Progenitor cell of endocrine pancreas (in vitro differentiated cells): ENCODE measurements around the gene CD300C. TPM values are rescaled to one million over a fixed set of nuclear protein-coding genes. Genes with fewer than 3 reads are reported as not detected.

Source experiments
- DNase-seq: peaks from one replicate; pipeline ENCODE4 v3.0.0; 2021; ENCODE audit warnings: low spot score; ENCODE audit not compliant: unreplicated experiment
- H3K27ac Mint-ChIP-seq: 2 replicates; pipeline ENCODE4 v1.8.0; 2021; ENCODE audit warnings: mild to moderate bottlenecking, moderate library complexity, mixed read lengths
- H3K27me3 Mint-ChIP-seq: 2 replicates; pipeline ENCODE4 v1.8.0; 2021; ENCODE audit warnings: mixed read lengths
- H3K36me3 Mint-ChIP-seq: 2 replicates; pipeline ENCODE4 v1.8.0; 2022; ENCODE audit warnings: mixed read lengths; ENCODE audit not compliant: insufficient read depth
- H3K4me1 Mint-ChIP-seq: 2 replicates; pipeline ENCODE4 v1.8.0; 2021; ENCODE audit warnings: low read depth, mixed read lengths
- H3K4me3 Mint-ChIP-seq: 2 replicates; pipeline ENCODE4 v1.8.0; 2021; ENCODE audit warnings: low read depth, mild to moderate bottlenecking, moderate library complexity, mixed read lengths
- H3K9me3 Mint-ChIP-seq: 2 replicates; pipeline ENCODE4 v1.8.0; 2021; ENCODE audit warnings: low read depth, mixed read lengths
- CTCF ChIP-seq: fragments of 200-600 bp; sonication (generic); IDR thresholded peaks from one replicate; pipeline ENCODE4 v1.5.0; 2021; ENCODE audit warnings: antibody characterized with exemption, mild to moderate bottlenecking; ENCODE audit not compliant: unreplicated experiment
- total RNA-seq: library from RNA; stranded (reverse); gene quantifications from 2 replicates; pipeline ENCODE4 v1.2.1, GENCODE V29; 2021

The CD300C gene
- total RNA-seq, 1 donor from 2014 or later, result not detected

- Mint-ChIP-seq H3K27me3 (peaks cover 21% of the 10 kb centered on the region), H3K4me1 (no peaks in the 10 kb centered on the region), H3K4me3 (no peak overlapping the region), H3K9me3 (no peaks in the 10 kb centered on the region), H3K36me3 (no peaks in the 10 kb centered on the region), H3K27ac (no peak overlapping the region)
- TF ChIP-seq CTCF, result no peak
- no peak for DNase-seq
These were observed 27.3 kb upstream of the CD300C start for GRCh38 chr17:74573169-74573568.

- DNase-seq, result no peak
- no peak overlapping the region for H3K27ac Mint-ChIP-seq
- TF ChIP-seq CTCF, result no peak
- H3K4me1 Mint-ChIP-seq, result no peaks in the 10 kb centered on the region
- H3K27me3 Mint-ChIP-seq, result peaks cover 28% of the 10 kb centered on the region
- H3K36me3 Mint-ChIP-seq, result no peaks in the 10 kb centered on the region
- no peak overlapping the region for H3K4me3 Mint-ChIP-seq
- no peaks in the 10 kb centered on the region for H3K9me3 Mint-ChIP-seq
These were observed 25.8 kb upstream of the CD300C start for GRCh38 chr17:74571621-74572270.

GRCh38 chr17:74569020-74570003 lies 23.4 kb upstream of the CD300C start:
- DNase-seq, result no peak
- Mint-ChIP-seq H3K4me1 (no peaks in the 10 kb centered on the region), H3K36me3 (no peaks in the 10 kb centered on the region), H3K27me3 (peaks cover 31% of the 10 kb centered on the region), H3K9me3 (no peaks in the 10 kb centered on the region), H3K27ac (no peak overlapping the region), H3K4me3 (no peak overlapping the region)
- TF ChIP-seq CTCF, result no peak

GRCh38 chr17:74568106-74568873 lies 22.4 kb upstream of the CD300C start:
- DNase-seq, result no peak
- Mint-ChIP-seq H3K4me1 (no peaks in the 10 kb centered on the region), H3K27me3 (peaks cover 37% of the 10 kb centered on the region), H3K9me3 (no peaks in the 10 kb centered on the region), H3K27ac (no peak overlapping the region), H3K4me3 (no peak overlapping the region), H3K36me3 (no peaks in the 10 kb centered on the region)
- no peak for TF ChIP-seq CTCF

GRCh38 chr17:74567397-74567796 lies 21.5 kb upstream of the CD300C start, which contains the start of gene CD300H:
Gene CD300H, minus strand, starts transcription at chr17:74567509.
- DNase-seq, result no peak
- peaks cover 37% of the 10 kb centered on the region for H3K27me3 Mint-ChIP-seq
- no peak within 1 kb of the TSS for H3K27ac Mint-ChIP-seq
- H3K4me1 Mint-ChIP-seq, result no peaks in the 10 kb centered on the region
- no peak for TF ChIP-seq CTCF
- no peaks in the 10 kb centered on the region for H3K9me3 Mint-ChIP-seq
- H3K4me3 Mint-ChIP-seq, result no peak within 1 kb of the TSS
- no peaks in the 10 kb centered on the region for H3K36me3 Mint-ChIP-seq
